GM19324 (cell line): ENCODE measurements around the gene YTHDF1.
"Not testable (repeated sequence)": the region's sequence is repeated elsewhere in the genome, so short reads cannot be mapped to it uniquely, and the experiment has no call there.

ENCODE experiments used
- ATAC-seq: cut with Tn5 transposase; IDR thresholded peaks from one replicate; pipeline ENCODE4 v1.9.1; 2021; ENCODE audit warnings: mild to moderate bottlenecking, moderate library complexity; ENCODE audit not compliant: unreplicated experiment, low FRiP score

YTHDF1 gene

GRCh38 chr20:63230800-63231268 lies 14.9 kb upstream of the YTHDF1 start:
- ATAC-seq: no peak

- no peak for ATAC-seq
Measured at GRCh38 chr20:63228806-63229205, 12.9 kb upstream of the YTHDF1 start.

- ATAC-seq: no peak
Measured at GRCh38 chr20:63227260-63227659, 11.3 kb upstream of the YTHDF1 start.

- no peak for ATAC-seq
Measured at GRCh38 chr20:63226042-63226943, 10.4 kb upstream of the YTHDF1 start.

- no peak for ATAC-seq
Measured at GRCh38 chr20:63225082-63225454, 9.1 kb upstream of the YTHDF1 start.

GRCh38 chr20:63224412-63225081 lies 8.6 kb upstream of the YTHDF1 start:
- no peak for ATAC-seq

- no peak for ATAC-seq
Measured at GRCh38 chr20:63223826-63224207, 7.9 kb upstream of the YTHDF1 start.

- no peak for ATAC-seq
Measured at GRCh38 chr20:63223121-63223825, 7.3 kb upstream of the YTHDF1 start.

GRCh38 chr20:63222541-63222940 lies 6.6 kb upstream of the YTHDF1 start:
- ATAC-seq: no peak

GRCh38 chr20:63221400-63222053 lies 5.6 kb upstream of the YTHDF1 start:
- ATAC-seq: not testable (repeated sequence)

GRCh38 chr20:63220696-63221399 lies 4.9 kb upstream of the YTHDF1 start:
- ATAC-seq: no peak

GRCh38 chr20:63219866-63220521 lies 4.1 kb upstream of the YTHDF1 start:
- no peak for ATAC-seq

GRCh38 chr20:63219447-63219821 lies 3.5 kb upstream of the YTHDF1 start:
- no peak for ATAC-seq

- no peak for ATAC-seq
Measured at GRCh38 chr20:63218701-63219446, 2.9 kb upstream of the YTHDF1 start.

GRCh38 chr20:63217706-63218105 lies 1.8 kb upstream of the YTHDF1 start:
- no peak for ATAC-seq

GRCh38 chr20:63216849-63217471 lies 1.0 kb upstream of the YTHDF1 start:
- ATAC-seq: no peak

- no peak for ATAC-seq
Measured at GRCh38 chr20:63215101-63216040, 560 bp downstream of the YTHDF1 start.
